Measurements from ENCODE around the gene ADARB2.
"Not testable (repeated sequence)": the region's sequence is repeated elsewhere in the genome, so short reads cannot be mapped to it uniquely, and the experiment has no call there.

Gene ADARB2

DNA sequence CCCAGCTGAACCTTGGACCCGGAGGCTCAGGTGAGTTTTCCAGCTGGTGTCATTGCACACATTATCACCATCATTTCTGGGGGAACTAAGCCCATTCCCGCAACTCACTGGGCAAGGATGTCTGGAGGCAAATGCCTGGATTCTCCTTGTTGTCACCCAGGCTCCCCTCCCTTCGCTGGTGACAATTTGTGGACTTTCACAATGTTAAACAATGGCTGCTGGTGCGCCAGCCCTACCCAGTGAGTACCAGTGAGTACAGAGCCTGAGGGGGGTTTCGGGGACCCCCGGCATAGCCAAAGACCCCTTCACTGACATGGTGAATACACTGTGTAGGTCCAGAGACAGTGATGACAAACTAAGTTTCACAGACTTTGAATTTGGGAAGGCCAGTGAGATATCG is 189.2 kb downstream of the ADARB2 start:
- DNase-seq (ENCODE audit: low spot score): no peak

DNA sequence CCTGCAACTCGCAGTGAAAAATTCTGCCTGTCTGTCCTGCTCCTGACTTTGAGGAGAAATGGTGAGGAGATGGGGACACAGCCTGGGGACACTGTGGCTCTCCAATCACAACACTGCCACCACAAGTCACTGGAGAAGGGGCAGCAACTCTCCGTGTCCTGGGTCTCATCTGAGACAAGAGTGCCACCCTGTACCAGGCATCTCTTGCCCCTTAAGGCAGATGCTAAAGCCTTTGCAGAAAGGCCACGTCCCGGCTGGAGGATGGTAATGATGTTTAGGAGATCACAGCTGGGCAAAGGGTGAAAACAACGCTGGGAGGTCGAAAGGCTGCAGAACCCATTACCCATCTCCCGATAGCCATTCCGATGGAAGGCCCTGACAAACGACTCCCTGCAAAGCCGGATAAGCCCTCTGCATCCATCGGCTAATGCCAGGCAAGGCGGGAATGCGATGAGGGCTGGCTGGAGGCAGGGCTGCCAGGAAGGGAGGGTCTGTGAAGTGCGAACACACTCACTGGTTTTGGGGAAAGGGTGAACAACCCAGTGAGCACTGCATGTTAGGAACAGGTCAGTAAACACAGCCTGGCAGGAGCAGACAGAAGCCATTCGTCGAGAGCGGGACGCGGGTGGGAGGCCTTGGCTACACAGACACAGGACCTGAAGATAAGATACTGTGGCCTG is 190.8 kb downstream of the ADARB2 start:
- no peak for DNase-seq (ENCODE audit: low spot score)

DNA sequence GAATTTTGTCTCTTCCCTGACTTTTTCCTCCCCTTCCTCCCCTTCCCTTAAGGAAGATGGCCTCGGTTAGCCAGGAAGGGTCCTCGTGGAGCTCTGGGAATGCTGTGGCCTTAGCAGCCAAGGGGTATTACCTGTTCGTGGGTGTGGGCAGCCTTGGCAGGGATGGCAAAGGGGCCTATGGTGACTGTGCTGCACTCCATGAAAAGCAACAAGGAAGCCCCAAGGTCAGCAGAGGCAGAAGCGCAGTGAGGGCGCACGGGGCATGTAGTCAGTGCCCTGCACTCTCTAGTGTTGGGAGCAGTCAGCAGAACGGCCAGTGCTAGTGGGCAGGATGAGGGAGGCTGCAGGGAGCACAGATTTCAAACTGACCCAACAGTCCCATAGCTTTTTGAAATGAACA is 191.8 kb downstream of the ADARB2 start:
- DNase-seq (ENCODE audit: low spot score): no peak

DNA sequence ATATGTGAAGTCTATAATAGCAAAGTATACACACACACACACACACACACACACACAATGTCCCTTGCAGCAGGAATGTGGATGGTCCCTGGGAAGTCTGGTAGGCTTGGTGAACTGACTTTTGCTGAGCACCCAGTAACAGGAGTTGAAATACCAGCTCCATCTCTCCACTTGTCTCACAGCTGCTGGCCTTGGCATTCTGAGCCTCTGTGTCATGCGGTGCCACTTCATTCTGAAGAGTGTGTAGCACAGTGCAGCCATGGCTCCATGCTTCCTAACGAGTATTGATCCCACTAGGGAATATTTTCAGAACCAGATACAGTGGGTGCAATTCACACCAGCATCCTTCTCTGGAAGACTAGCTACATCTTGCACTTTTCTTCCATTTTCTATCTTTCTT is 192.4 kb downstream of the ADARB2 start:
- no peak for DNase-seq (ENCODE audit: low spot score)

- DNase-seq (ENCODE audit: low spot score): no peak
Measured at GRCh38 chr10:1544209-1544673, 193.1 kb downstream of the ADARB2 start.

DNA sequence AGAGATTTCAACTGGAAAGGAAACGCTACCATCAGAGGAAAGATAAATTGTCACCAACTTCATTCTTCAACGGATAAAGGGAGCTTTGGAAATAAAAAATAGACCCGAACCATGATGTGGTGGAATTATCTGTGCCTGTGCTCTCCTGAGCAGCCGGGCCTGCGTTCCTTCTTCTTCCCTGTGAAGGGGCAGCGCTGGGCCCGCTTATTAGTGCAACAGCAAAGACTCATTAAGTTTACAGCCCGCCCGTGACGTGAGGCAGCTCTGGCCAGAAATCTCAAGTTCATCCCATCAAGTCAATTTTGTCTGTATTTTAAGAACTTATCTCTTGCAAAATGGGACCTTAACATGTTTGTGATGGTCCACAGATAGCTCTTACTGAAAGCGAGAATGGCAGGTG is 193.7 kb downstream of the ADARB2 start:
- no peak for DNase-seq (ENCODE audit: low spot score)

DNA sequence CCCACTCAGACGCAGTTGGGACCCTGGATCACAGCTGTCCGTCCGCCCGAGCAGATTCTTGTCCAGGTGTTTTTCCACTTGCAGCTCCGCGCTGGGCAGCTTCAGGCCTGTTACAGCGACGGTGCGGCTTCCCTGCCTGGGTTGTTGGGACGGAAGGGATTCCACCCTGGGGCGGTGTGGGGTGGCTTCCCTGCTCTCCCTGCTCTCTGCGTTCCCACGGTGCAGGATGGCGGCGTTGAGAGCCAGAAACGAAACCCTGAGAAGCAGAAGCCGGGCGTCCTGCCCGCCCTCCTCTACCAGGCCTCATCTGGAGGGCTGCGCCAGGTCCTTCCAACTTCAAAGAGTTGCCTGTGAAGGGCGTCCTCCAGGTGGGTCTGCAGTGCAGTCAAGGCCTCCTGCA is 194.4 kb downstream of the ADARB2 start:
- DNase-seq (ENCODE audit: low spot score): no peak

GRCh38 chr10:1540144-1540543 is 197.2 kb downstream of the ADARB2 start:
- DNase-seq (ENCODE audit: low spot score): no peak

DNA sequence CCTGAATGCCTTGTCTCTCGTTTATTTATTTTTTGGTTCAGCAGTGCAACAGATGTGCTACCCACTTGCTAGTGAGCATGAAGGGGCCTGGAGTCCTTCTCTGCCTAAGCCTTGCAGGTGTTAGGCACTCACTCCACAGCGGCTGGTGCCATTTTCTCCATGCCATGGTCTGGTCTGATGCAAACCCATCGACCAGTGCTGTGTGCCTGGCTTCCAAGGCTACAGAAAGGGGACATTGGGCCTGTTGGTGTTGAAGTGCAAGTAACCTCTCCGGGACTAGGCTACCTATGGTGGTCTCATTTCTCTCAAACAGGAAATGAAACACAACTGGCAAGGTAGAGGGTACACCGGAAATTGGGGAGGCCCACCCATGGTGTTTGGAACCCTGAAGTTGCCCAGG is 198.1 kb downstream of the ADARB2 start:
- no peak for DNase-seq (ENCODE audit: low spot score)

- DNase-seq (ENCODE audit: low spot score): no peak
Measured at GRCh38 chr10:1538531-1539061, 198.7 kb downstream of the ADARB2 start.

GRCh38 chr10:1538121-1538520 is 199.2 kb downstream of the ADARB2 start:
- DNase-seq (ENCODE audit: low spot score): no peak

DNA sequence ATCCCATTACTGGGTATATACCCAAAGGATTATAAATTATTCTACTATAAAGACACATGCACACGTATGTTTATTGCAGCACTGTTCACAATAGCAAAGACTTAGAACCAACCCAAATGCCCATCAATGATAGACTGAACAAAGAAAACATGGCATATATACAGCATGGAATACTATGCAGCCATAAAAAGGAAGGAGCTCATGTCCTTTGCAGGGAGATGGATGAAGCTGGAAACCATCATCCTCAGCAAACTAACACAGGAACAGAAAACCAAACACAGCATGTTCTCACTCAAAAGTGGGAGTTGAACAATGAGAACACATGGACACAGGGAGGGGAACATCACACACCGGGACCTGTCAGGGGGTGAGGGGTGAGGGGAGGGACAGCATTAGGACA is 199.9 kb downstream of the ADARB2 start:
- not testable (repeated sequence) for DNase-seq (ENCODE audit: low spot score)

DNA sequence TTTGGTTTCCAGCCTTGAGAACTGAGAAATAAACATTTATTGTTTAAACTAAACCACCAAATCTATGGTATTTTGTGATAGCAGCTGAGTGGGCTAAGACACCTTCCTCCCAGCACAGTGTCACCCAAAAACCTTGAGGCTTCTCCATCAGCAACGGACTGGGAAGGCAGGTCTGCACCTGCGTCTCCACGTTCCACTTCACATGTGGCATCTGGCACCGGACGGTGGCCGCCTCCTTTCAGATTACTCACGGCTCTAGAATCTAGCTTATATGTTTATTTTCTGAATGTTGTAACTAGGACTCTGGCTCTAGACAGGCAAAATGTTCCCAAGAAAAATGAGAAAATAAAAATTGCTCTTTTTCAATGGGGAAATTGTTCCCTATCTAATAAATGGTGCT is 201.0 kb downstream of the ADARB2 start:
- DNase-seq (ENCODE audit: low spot score): no peak

DNA sequence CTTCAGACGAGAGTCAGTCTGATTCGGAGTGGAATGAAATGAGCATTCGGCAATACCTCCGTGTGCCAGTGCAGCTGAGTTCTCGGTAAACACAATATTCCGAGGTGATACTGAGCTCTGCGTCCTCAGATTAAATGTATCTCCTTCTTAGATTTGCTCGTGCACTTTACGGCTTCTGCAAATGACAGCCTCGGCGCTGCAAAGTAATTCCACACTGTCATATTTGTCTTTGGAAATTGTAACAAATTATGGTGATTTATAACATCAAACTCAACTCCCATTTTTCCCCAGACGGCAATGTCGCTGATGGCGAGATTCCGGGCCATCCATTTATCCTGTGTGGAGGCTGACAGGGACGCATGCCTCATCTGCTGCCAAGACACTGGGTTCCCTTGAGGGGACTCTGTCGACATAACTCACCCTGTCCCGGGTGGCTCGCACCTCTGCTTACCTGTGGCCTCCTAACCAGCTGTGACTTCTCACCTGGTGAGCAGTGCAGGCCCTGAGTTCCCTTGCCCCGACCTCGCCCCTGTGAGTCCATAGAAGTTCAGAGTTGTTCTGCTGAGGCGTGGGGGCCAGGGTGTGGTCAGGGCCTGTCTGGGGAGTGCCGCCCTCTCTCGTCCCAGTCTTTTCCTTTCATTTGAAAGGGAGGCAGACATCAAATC is 201.9 kb downstream of the ADARB2 start:
- DNase-seq (ENCODE audit: low spot score): no peak

GRCh38 chr10:1534820-1535219 is 202.5 kb downstream of the ADARB2 start:
- DNase-seq (ENCODE audit: low spot score): no peak

DNA sequence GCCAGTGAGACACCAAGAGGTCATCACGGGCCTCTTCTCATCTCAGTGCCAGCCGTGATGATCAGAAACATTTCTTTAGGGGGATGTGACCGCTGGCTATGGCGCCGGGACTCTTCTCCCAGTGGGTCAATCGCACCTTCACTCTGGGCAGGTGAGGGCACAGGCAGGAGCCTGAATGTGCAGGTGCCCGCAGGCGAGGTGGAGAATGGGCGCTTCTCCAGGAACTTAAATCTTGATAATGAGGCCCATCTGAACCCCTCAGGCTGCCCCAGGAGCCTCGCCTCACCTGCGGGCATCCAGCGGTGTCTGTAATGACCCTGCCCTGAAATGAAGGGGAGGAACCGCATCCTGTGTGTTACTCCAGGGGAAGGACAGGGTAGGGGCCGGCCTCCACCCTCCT is 204.7 kb downstream of the ADARB2 start:
- DNase-seq (ENCODE audit: low spot score): no peak

GRCh38 chr10:1531883-1532597 is 205.3 kb downstream of the ADARB2 start:
- DNase-seq (ENCODE audit: low spot score): no peak

DNA sequence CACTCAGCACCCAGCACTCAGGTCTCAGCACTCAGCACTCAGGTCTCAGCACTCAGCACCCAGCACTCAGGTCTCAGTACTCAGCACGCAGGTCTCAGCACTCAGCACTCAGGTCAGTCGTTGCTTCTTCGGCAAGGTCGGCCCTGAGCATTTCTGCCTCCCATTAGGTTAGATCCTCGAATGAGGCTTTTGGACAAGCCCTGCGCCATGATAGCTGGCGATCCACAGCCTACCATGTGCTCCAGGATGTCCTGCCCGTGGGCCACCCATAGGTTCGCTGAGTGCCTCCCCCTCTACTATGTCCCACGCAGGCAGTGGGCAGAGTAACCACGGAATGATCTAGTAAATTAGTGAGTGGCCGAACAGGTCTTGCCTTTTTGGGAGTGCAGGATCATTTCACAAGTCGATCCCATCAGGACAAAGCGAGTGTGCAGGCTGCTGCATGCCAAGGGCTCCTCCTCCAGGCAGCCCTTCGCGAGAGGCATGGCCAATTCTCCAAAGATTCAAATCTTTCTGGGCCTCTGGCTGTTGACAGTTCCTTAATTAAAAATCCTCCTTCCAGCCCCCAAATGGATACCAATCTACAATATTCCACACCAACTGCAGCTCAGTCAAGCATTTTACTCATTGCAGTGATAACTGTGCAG is 206.3 kb downstream of the ADARB2 start:
- no peak for DNase-seq (ENCODE audit: low spot score)

DNA sequence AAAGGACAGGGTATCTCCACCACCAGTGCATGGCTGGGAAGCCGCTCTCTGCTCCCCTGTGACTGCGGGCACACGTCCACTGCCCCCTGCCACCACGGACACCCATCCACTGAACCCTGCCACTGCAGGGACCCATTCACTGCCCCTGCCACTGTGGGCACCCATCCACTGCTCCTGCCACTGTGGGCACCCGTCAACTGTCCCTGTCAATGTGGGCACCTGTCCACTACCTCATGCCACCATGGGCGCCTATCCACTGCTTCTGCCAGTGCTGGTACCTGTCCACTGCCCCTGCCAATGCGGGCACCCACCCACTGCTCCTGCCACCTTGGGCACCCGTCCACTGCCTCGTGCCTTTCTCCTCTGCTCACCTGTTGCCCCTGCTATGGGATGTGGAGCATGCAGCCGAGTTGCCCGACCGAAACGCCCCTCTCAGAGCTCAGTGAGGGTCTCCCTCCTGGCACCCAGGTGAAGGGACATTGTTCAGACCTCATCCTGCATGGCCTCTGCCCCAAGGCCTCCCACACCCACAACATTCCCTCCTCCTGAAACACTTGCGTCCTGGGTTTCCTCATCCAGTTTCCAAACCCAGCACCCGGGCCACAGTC is 207.4 kb downstream of the ADARB2 start:
- no peak for DNase-seq (ENCODE audit: low spot score)

DNA sequence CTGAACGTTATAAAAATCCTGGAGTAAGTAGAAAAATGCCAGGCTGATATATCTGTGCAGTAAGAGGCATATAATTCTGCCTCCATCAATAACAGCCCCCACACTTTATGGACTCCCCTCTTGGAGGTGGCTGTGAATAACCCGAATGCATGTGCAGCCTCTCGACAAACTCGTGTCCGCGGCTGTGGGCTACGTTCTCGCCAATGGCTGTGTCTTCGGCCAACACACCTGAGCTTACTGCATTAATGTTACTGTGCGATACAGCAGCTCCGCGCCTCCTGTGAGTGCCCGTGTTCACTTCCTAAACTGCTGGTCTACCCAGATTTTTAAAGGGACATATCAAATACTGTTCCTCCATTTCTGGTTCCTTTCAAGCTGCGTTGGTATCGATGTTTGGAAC is 209.4 kb downstream of the ADARB2 start:
- DNase-seq (ENCODE audit: low spot score): no peak

DNA sequence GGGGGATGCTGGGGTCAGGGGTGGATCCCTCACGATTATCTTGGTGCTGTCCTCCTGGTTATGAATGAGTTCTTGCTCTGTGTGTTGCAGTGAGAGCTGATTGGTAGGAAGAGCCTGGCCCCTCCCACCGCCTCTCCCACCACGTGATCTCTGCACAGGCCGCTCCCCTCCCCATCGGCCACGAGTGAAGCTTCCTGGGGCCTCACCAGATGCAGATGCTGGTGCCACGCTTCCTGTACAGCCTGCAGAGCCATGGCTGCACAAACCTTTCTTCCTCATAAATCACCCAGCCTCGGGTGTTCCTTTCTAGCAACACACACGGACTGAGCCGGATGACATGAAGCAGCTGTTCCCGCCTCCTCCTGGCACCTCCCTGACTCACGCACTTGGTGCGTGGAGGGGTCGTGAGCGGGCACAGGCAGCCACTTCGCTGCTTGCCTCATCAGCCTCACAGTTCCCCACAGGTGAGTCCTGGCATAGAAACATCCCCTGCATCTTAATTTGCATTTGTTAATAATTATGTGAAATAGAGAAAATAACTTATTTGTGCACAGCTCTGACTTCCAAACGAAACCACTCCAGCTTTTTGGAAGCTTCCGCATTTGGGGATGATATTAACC is 210.8 kb downstream of the ADARB2 start:
- no peak for DNase-seq (ENCODE audit: low spot score)

All from CD4-positive, alpha-beta T cell treated with Interleukin-15 for 4 hours (primary cell).